DOHH2 (cell line): ENCODE measurements around the gene RGS9.

Source experiments
- CTCF ChIP-seq: fragments of 200-600 bp; sonication (generic); IDR thresholded peaks from one replicate; pipeline ENCODE4 v1.5.1; 2014; ENCODE audit warnings: antibody characterized with exemption, mild to moderate bottlenecking, low read depth, low read length; ENCODE audit not compliant: poor library complexity, severe bottlenecking
- EZH2phosphoT487 ChIP-seq: fragments of 200-600 bp; sonication (generic); IDR thresholded peaks from 2 replicates; pipeline ENCODE4 v1.6.1; 2017; ENCODE audit warnings: borderline replicate concordance, mild to moderate bottlenecking, antibody characterized with exemption, low read length, moderate library complexity, mixed read lengths

- TF ChIP-seq CTCF, result no peak
- TF ChIP-seq EZH2phosphoT487, result no peak
These were observed 29.0 kb upstream of the RGS9 start for GRCh38 chr17:65108152-65108551.
